ENCODE measurements around the gene RRP8. TPM values are rescaled to one million over a fixed set of nuclear protein-coding genes. Genes with fewer than 3 reads are reported as not detected.

Gene RRP8
- total and polyA plus RNA-seq, 9 of the 15 experiments (the other 6 are each of a cell fraction or from before 2014, with no cell fraction given) = 5.7 to 47.3 (median 32.6) TPM

DNA sequence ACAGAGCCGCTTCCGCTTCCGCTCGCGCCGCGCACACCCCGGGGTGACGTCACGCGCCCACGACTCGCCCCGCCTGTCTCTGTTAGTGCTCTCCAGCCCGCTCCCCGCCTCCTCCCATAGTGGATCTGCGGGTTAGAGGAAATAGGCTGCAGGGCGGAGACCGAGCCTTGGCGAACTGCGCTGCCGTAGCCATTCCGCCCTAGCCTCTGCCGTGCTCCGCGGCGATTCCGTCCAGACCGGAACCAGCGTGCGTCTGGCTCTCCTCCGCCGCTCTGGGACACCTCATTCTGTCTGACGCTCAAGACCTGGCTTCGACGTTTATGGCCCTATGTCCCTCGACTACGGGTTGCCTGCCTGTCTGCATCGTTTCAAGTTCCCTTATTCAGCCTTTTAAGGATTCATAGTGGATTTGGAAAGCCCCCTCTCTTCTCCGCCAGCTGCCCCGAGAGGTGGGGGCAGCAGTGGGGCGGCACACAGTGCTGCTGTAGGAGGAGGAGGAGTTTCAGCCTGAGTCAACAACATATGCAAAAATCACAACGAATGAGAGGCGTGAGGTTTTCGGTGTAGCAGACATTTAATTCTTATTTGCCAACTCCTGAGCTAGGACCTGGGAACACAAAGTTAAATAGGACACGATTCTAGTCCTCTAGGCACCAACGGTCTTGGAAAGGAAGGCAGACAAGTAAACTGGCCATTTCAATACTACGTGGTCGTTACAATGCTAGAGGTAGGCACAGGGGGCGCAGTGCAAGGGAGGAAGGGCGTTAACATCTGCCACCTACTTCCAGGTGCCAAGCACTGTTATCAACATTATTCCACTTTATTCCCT, 9.0 kb upstream of the RRP8 start, which contains the start of gene TAF10:
TAF10 (minus strand) TSS at position 4 of the 829 bp plus-strand sequence. CDS start 27 bp downstream, outside the sequence.
- Histone ChIP-seq H3K4me3 (peak within 1 kb of the TSS; percentile 81), H3K9ac (ENCODE audit: insufficient read depth in 1 of 2, low read depth in 2 of 2, low read length in 2 of 2) (peak within 1 kb of the TSS; percentile 94 to 97), H3K9me3 (replicated peaks; ENCODE audit: control insufficient read depth, insufficient read depth, low read depth, low read length) (no peaks in the 10 kb centered on the region), H2AFZ (ENCODE audit: low read depth, low read length) (peak within 1 kb of the TSS; percentile 98), H3K79me2 (ENCODE audit: control insufficient read depth, insufficient read depth, low read length) (peaks cover 28% of the 10 kb centered on the region), H3K36me3 (ENCODE audit: control insufficient read depth, insufficient read depth, low read length) (peaks cover 62% of the 10 kb centered on the region), H3K27ac (ENCODE audit: extremely low read depth, low read depth, low read length) (peak within 1 kb of the TSS; percentile 96), H3K4me2 (ENCODE audit: insufficient read depth, low read length) (peak within 1 kb of the TSS; percentile 99), H3K27me3 (ENCODE audit: control insufficient read depth in 2 of 2, insufficient read depth in 2 of 2, low read length in 2 of 2) (no peaks in the 10 kb centered on the region), H3K4me1 (replicated peaks in 1 of 2; ENCODE audit: control insufficient read depth in 2 of 2, insufficient read depth in 2 of 2, low read length in 2 of 2) (peaks cover 20 to 26% of the 10 kb centered on the region in 2 experiments), H4K20me1 (replicated peaks; ENCODE audit: control insufficient read depth, insufficient read depth, low read length) (no peaks in the 10 kb centered on the region), H3K9me1 (ENCODE audit: control insufficient read depth, insufficient read depth, low read length) (no peaks in the 10 kb centered on the region)
- peak; percentile 92 to 96 (median 94) for DNase-seq (ENCODE audit: extremely low read depth in 1 of 4, low spot score in 3 of 4)
- WGBS (ENCODE audit: insufficient coverage, low coverage, missing lambda C conversion rate) = under 1% methylated on average over 46 of the region's 51 CpGs
- BruUV-seq (replicated peaks) = TSS peak; percentile 90
- ATAC-seq = peak; percentile 94
- peak; percentile 91 for FAIRE-seq
- in situ Hi-C loops (cut with MboI) (no loop called here), intact Hi-C loops (cut with micrococcal nuclease) (loop anchor here (2.0 kb wide), 1 partner anchor 70 kb away; the partner anchor contains the start of gene MRPL17)
- ChIA-PET POLR2A (interaction anchor here (0.6 to 2.1 kb wide), 15 partner anchors 9 to 154 kb away, joined by 3 to 12 read pairs (median 3); partner anchors contain the start of gene MRPL17), CTCF (ENCODE audit: low intra/inter-chr PET ratio) (no interaction called here)
- TF ChIP-seq TCF7L2 (IDR thresholded peaks at IDR 0.05; ENCODE audit: low read depth, low read length) (no peak), ZNF253 (CRISPR knock-in tag; conservative IDR thresholded peaks at IDR 0.05) (no peak), ZNF347 (CRISPR knock-in tag; IDR thresholded peaks at IDR 0.05; ENCODE audit: low read depth) (no peak), PPARD (CRISPR knock-in tag; IDR thresholded peaks at IDR 0.05) (no peak), BRD4 (IDR thresholded peaks at IDR 0.05) (peak; percentile 33; the same call in 1 of the 2 replicates), SRF (CRISPR knock-in tag; IDR thresholded peaks at IDR 0.05) (peak in 1 of 2 experiments; percentile 87; a peak in 2 of 4 replicates), TFAM (CRISPR knock-in tag; conservative IDR thresholded peaks at IDR 0.05) (no peak), MYC (IDR thresholded peaks at IDR 0.05; ENCODE audit: low read depth, low read length) (peak; percentile 80), MYC (CRISPR knock-in tag; IDR thresholded peaks at IDR 0.05; ENCODE audit: borderline replicate concordance, low read depth) (peak; percentile 79; the same call in 1 of the 2 replicates), GATAD2B (IDR thresholded peaks at IDR 0.05; ENCODE audit: borderline replicate concordance) (no peak), TEAD4 (IDR thresholded peaks at IDR 0.05; ENCODE audit: low read length) (no peak), TEAD4 (CRISPR knock-in tag; IDR thresholded peaks at IDR 0.05; ENCODE audit: borderline replicate concordance) (no peak), JUNB (CRISPR knock-in tag; conservative IDR thresholded peaks at IDR 0.05) (peak; percentile 58; the same call in 1 of the 2 replicates), ZNF184 (CRISPR knock-in tag; IDR thresholded peaks at IDR 0.05) (no peak), ZNF766 (CRISPR knock-in tag; conservative IDR thresholded peaks at IDR 0.05) (no peak), ZNF24 (IDR thresholded peaks at IDR 0.05) (peak; percentile 91)
- TF ChIP-seq, protein P1, sequence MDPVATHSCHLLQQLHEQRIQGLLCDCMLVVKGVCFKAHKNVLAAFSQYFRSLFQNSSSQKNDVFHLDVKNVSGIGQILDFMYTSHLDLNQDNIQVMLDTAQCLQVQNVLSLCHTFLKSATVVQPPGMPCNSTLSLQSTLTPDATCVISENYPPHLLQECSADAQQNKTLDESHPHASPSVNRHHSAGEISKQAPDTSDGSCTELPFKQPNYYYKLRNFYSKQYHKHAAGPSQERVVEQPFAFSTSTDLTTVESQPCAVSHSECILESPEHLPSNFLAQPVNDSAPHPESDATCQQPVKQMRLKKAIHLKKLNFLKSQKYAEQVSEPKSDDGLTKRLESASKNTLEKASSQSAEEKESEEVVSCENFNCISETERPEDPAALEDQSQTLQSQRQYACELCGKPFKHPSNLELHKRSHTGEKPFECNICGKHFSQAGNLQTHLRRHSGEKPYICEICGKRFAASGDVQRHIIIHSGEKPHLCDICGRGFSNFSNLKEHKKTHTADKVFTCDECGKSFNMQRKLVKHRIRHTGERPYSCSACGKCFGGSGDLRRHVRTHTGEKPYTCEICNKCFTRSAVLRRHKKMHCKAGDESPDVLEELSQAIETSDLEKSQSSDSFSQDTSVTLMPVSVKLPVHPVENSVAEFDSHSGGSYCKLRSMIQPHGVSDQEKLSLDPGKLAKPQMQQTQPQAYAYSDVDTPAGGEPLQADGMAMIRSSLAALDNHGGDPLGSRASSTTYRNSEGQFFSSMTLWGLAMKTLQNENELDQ (CRISPR knock-in tag; IDR thresholded peaks at IDR 0.05; ENCODE audit: borderline replicate concordance) = no peak
- TF ChIP-seq, protein P2, sequence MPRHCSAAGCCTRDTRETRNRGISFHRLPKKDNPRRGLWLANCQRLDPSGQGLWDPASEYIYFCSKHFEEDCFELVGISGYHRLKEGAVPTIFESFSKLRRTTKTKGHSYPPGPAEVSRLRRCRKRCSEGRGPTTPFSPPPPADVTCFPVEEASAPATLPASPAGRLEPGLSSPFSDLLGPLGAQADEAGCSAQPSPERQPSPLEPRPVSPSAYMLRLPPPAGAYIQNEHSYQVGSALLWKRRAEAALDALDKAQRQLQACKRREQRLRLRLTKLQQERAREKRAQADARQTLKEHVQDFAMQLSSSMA (CRISPR knock-in tag; IDR thresholded peaks at IDR 0.05) = no peak; the same call in 1 of the 2 replicates

Measured in K562 (cell line).